GM12865 (cell line): ENCODE measurements around the gene UNC13A.
A peak's percentile ranks its signal among the peaks of the same experiment; 100 is the strongest.

ENCODE experiments used
- DNase-seq: peaks from one replicate; pipeline ENCODE4 v3.0.0; 2010; ENCODE audit warnings: low read depth
- H3K4me3 ChIP-seq: 2 replicates; pipeline ENCODE4 v1.5.1; 2011; ENCODE audit warnings: mild to moderate bottlenecking, low read depth, low read length, control low read depth
- CTCF ChIP-seq: IDR thresholded peaks from 2 replicates; pipeline ENCODE4 v1.5.1; 2011; ENCODE audit warnings: low read length, control low read depth, low read depth, inconsistent platforms; ENCODE audit not compliant: insufficient read depth; ENCODE audit errors: missing control alignments

Gene UNC13A

GRCh38 chr19:17721111-17721628 is 33.0 kb upstream of the UNC13A start:
- no peak for DNase-seq
- H3K4me3 ChIP-seq, result no peak overlapping the region; the same call in 1 of the 2 replicates
- no peak for TF ChIP-seq CTCF

GRCh38 chr19:17720440-17720839 is 32.3 kb upstream of the UNC13A start:
- TF ChIP-seq CTCF, result no peak
- peak overlapping the region; percentile 61 for H3K4me3 ChIP-seq
- no peak for DNase-seq

GRCh38 chr19:17719730-17720400 is 31.7 kb upstream of the UNC13A start:
- peak overlapping the region; percentile 61 for H3K4me3 ChIP-seq
- peak; percentile 15 for DNase-seq
- TF ChIP-seq CTCF, result no peak

GRCh38 chr19:17718947-17719711 is 31.0 kb upstream of the UNC13A start, which contains the start of gene MAP1S:
MAP1S (plus strand) TSS chr19:17719480; CDS start chr19:17719503, 23 bp downstream.
- peak; percentile 78 for DNase-seq
- H3K4me3 ChIP-seq, result peak within 1 kb of the TSS; percentile 61
- no peak for TF ChIP-seq CTCF

- no peak overlapping the region for H3K4me3 ChIP-seq
- no peak for TF ChIP-seq CTCF
- DNase-seq, result peak; percentile 21
Measured at GRCh38 chr19:17718550-17718946, 30.4 kb upstream of the UNC13A start.

- no peak for DNase-seq
- no peak overlapping the region for H3K4me3 ChIP-seq
- TF ChIP-seq CTCF, result peak; percentile 14
Measured at GRCh38 chr19:17716309-17716929, 28.3 kb upstream of the UNC13A start.
